HCT116 (cell line): ENCODE data around the gene TNFRSF14. TPM values are rescaled to one million over a fixed set of nuclear protein-coding genes. Genes with fewer than 3 reads are reported as not detected.

ENCODE experiments used
- ATAC-seq: fragments of 200-7000 bp; cut with Tn5 transposase; 2 replicates; pipeline ENCODE4 v1.9.1; 2020; ENCODE audit warnings: mild to moderate bottlenecking, moderate library complexity
- BruUV-seq: library from RNA; stranded (reverse); fragments of 400-500 nt; replicated peaks from 2 replicates; lab custom pipeline; 2021; lab: Mats Ljungman, UMichigan
- CTCF ChIA-PET: fragments of 300-600 bp; sonication (Branson Sonifier 250); formaldehyde crosslinking; loops from one replicate; lab custom pipeline; 2021; ENCODE audit warnings: antibody characterized with exemption; lab: Charles Lee
- POLR2A ChIA-PET: fragments of 300-600, 350-600 bp; sonication (Branson Sonifier 250); formaldehyde crosslinking; loops from one replicate; lab custom pipeline; 2021; ENCODE audit warnings: antibody characterized with exemption; lab: Charles Lee
- RAD21 ChIA-PET, 2 experiments: fragments of 300-600 bp; sonication (Branson Sonifier 250); formaldehyde crosslinking; loops; one replicate each; lab custom pipeline; 2023; ENCODE audit warnings: low total read pairs in 2 of 2; ENCODE audit not compliant: uncharacterized antibody in 2 of 2, unreplicated experiment in 2 of 2, low non-redundant PET in 1 of 2; lab: Charles Lee
- DNase-seq: peaks from one replicate; pipeline ENCODE4 v3.0.0-alpha.2; 2010; ENCODE audit warnings: low read depth, low spot score
- H2AFZ ChIP-seq: fragments of 200-600 bp; shearing (Covaris generic), sonication (generic); 2 replicates; pipeline ENCODE4 v1.6.1; 2017; ENCODE audit warnings: low read depth, mixed run types, mixed read lengths, antibody characterized with exemption, low read length; ENCODE audit not compliant: poor library complexity, severe bottlenecking
- H3K27ac ChIP-seq: 2 replicates; pipeline ENCODE4 v1.5.1; 2012; ENCODE audit warnings: low read depth, low read length
- H3K27me3 ChIP-seq: fragments of 200-600 bp; sonication (generic); 2 replicates; pipeline ENCODE4 v1.6.1; 2016; ENCODE audit warnings: mixed run types, low read length, mixed read lengths; ENCODE audit not compliant: insufficient read depth
- H3K36me3 ChIP-seq, 2 experiments: fragments of 200-500 bp in 1 of 2; fragments of 200-600 bp in 1 of 2; sonication (Bioruptor generic) in 1 of 2; sonication (generic) in 1 of 2; 2 replicates each; pipeline versions ENCODE4 v1.5.1 to v1.6.1; 2014 to 2016; ENCODE audit warnings: low read length in 2 of 2, inconsistent platforms in 1 of 2, mixed read lengths in 1 of 2, mixed run types in 1 of 2; ENCODE audit not compliant: insufficient read depth in 2 of 2, control insufficient read depth in 1 of 2
- H3K4me1 ChIP-seq, 2 experiments: fragments of 200-600 bp in 1 of 2; sonication (generic) in 1 of 2; 2 replicates each; pipeline versions ENCODE4 v1.5.1 to v1.6.1; 2012 to 2017; ENCODE audit warnings: low read length in 2 of 2, inconsistent platforms in 1 of 2, mild to moderate bottlenecking in 1 of 2, mixed read lengths in 1 of 2, mixed run types in 1 of 2, moderate library complexity in 1 of 2; ENCODE audit not compliant: insufficient read depth in 2 of 2, control insufficient read depth in 1 of 2
- H3K4me2 ChIP-seq: fragments of 200-600 bp; sonication (generic); 2 replicates; pipeline ENCODE4 v1.6.1; 2017; ENCODE audit warnings: mixed run types, low read length, mixed read lengths
- H3K4me3 ChIP-seq, 2 experiments: fragments of 200-600 bp in 1 of 2; sonication (generic) in 1 of 2; replicated peaks in 1 of 2; 2 replicates each; pipeline ENCODE4 v1.5.1; 2011 to 2016; ENCODE audit warnings: low read length in 2 of 2, control low read depth in 1 of 2, low read depth in 1 of 2, mild to moderate bottlenecking in 1 of 2, mixed read lengths in 1 of 2, mixed run types in 1 of 2
- H3K79me2 ChIP-seq: fragments of 200-600 bp; sonication (generic); 2 replicates; pipeline ENCODE4 v1.6.1; 2017; ENCODE audit warnings: mild to moderate bottlenecking, mixed run types, low read length, moderate library complexity, mixed read lengths; ENCODE audit not compliant: insufficient read depth
- H3K9ac ChIP-seq: fragments of 200-600 bp; sonication (generic); 2 replicates; pipeline ENCODE4 v1.6.1; 2016; ENCODE audit warnings: low read length, mixed read lengths
- H3K9me2 ChIP-seq: fragments of 200-600 bp; sonication (generic), shearing (Covaris generic); 2 replicates; pipeline ENCODE4 v1.6.1; 2017; ENCODE audit warnings: mixed run types, mild to moderate bottlenecking, moderate library complexity; ENCODE audit not compliant: insufficient read depth
- H3K9me3 ChIP-seq, 2 experiments: fragments of 200-500 bp in 1 of 2; fragments of 200-600 bp in 1 of 2; sonication (Bioruptor generic) in 1 of 2; sonication (generic) in 1 of 2; 2 replicates each; pipeline ENCODE4 v1.6.1; 2014 to 2017; ENCODE audit warnings: low read length in 2 of 2, mixed read lengths in 2 of 2, inconsistent platforms in 1 of 2, low read depth in 1 of 2, mild to moderate bottlenecking in 1 of 2, mixed run types in 1 of 2, moderate library complexity in 1 of 2; ENCODE audit not compliant: control insufficient read depth in 1 of 2, insufficient read depth in 1 of 2
- H4K20me1 ChIP-seq: fragments of 200-600 bp; sonication (generic), shearing (Covaris generic); 2 replicates; pipeline ENCODE4 v1.6.1; 2017; ENCODE audit warnings: mixed run types, mild to moderate bottlenecking, moderate library complexity; ENCODE audit not compliant: insufficient read depth
- CEBPB ChIP-seq: IDR thresholded peaks from 2 replicates; pipeline ENCODE4 v1.6.1; 2012; ENCODE audit warnings: low read depth
- CTCF ChIP-seq, 3 experiments: fragments of 200-600 bp in 1 of 3; sonication (generic) in 1 of 3; IDR thresholded peaks in 2 of 3; conservative IDR thresholded peaks in 1 of 3; 2 replicates each; pipeline ENCODE4 v1.5.1; 2012 to 2017; ENCODE audit warnings: low read depth in 2 of 3, low read length in 2 of 3, antibody characterized with exemption in 1 of 3, borderline replicate concordance in 1 of 3, control low read depth in 1 of 3, mild to moderate bottlenecking in 1 of 3, mixed read lengths in 1 of 3, mixed run types in 1 of 3, moderate library complexity in 1 of 3; ENCODE audit not compliant: insufficient read depth in 1 of 3
- EZH2phosphoT487 ChIP-seq: fragments of 200-600 bp; IDR thresholded peaks from 2 replicates; pipeline ENCODE4 v1.6.1; 2018; ENCODE audit warnings: antibody characterized with exemption, borderline replicate concordance
- RAD21 ChIP-seq: IDR thresholded peaks from 2 replicates; pipeline ENCODE4 v1.6.1; 2012; ENCODE audit warnings: low read depth, mild to moderate bottlenecking
- REST ChIP-seq: IDR thresholded peaks from 2 replicates; pipeline ENCODE4 v1.6.1; 2012; ENCODE audit warnings: low read depth
- TCF7L2 ChIP-seq: IDR thresholded peaks from 2 replicates; pipeline ENCODE4 v1.7.0; 2011; ENCODE audit warnings: borderline replicate concordance, inconsistent platforms; ENCODE audit not compliant: insufficient read depth, insufficient read length; ENCODE audit errors: extremely low read depth
- YY1 ChIP-seq: IDR thresholded peaks from 2 replicates; pipeline ENCODE4 v1.6.1; 2011; ENCODE audit warnings: low read length, low read depth, moderate library complexity, mild to moderate bottlenecking; ENCODE audit not compliant: insufficient replicate concordance; ENCODE audit errors: extremely low read depth
- ZFX ChIP-seq: fragments of 450-650 bp; IDR thresholded peaks from 2 replicates; pipeline ENCODE4 v1.6.1; 2017
- intact Hi-C: fragments of 100-400 bp; cut with micrococcal nuclease; formaldehyde crosslinking; loops from 2 replicates; pipeline ENCODE4 v1.10.0; 2022
- total RNA-seq: library from RNA; stranded (reverse); gene quantifications from one replicate; pipeline ENCODE4 v1.2.1, GENCODE V29; 2021; ENCODE audit not compliant: unreplicated experiment

TNFRSF14 gene
- total RNA-seq, 1 experiment from 2014 or later = 0.66 TPM

- intact Hi-C loops = no loop called here
- peak; percentile 80 for ATAC-seq
- no TSS peak for BruUV-seq
- CTCF ChIA-PET = no interaction called here
- H3K79me2 ChIP-seq = no peaks in the 10 kb centered on the region
- no peaks in the 10 kb centered on the region for H3K36me3 ChIP-seq
- DNase-seq = no peak
- no peaks in the 10 kb centered on the region for H3K9me3 ChIP-seq
- H2AFZ ChIP-seq = no peak overlapping the region
- H3K4me3 ChIP-seq = no peak overlapping the region
- H3K9me2 ChIP-seq = no peaks in the 10 kb centered on the region
- TF ChIP-seq CTCF (IDR thresholded peaks at IDR 0.05 in 2 of 3, conservative IDR thresholded peaks at IDR 0.05 in 1 of 3; ENCODE audit: borderline replicate concordance in 1 of 3, insufficient read depth in 1 of 3, low read depth in 2 of 3, low read length in 2 of 3) (peak in 2 of 3 experiments; percentile 58 to 74; a peak in 4 of 6 replicates), EZH2phosphoT487 (no peak)
- H4K20me1 ChIP-seq = no peaks in the 10 kb centered on the region
- H3K4me1 ChIP-seq = no peaks in the 10 kb centered on the region
- H3K27me3 ChIP-seq = no peaks in the 10 kb centered on the region
- H3K9ac ChIP-seq = no peak overlapping the region
- POLR2A ChIA-PET = no interaction called here
- H3K4me2 ChIP-seq = no peak overlapping the region
- RAD21 ChIA-PET = interaction anchor here in 1 of 2 experiments (0.6 kb wide), 1 partner anchor 16 kb away, joined by 5 read pairs; no protein-coding TSS in a partner anchor
- H3K27ac ChIP-seq = no peak overlapping the region
These were observed 6.0 kb downstream of the TNFRSF14 start for GRCh38 chr1:2561898-2562895.

- H3K36me3 ChIP-seq = no peaks in the 10 kb centered on the region
- H3K4me1 ChIP-seq = no peaks in the 10 kb centered on the region
- RAD21 ChIA-PET = no interaction called here
- BruUV-seq = no TSS peak
- H3K79me2 ChIP-seq = no peaks in the 10 kb centered on the region
- no peak overlapping the region for H2AFZ ChIP-seq
- POLR2A ChIA-PET = no interaction called here
- DNase-seq (no peak), ATAC-seq (no peak)
- no peaks in the 10 kb centered on the region for H4K20me1 ChIP-seq
- no peak overlapping the region for H3K9ac ChIP-seq
- CTCF ChIA-PET = interaction anchor here (0.6 kb wide), 1 partner anchor 8 kb away, joined by 3 read pairs; no protein-coding TSS in a partner anchor
- H3K27me3 ChIP-seq = no peaks in the 10 kb centered on the region
- no peaks in the 10 kb centered on the region for H3K9me2 ChIP-seq
- no peaks in the 10 kb centered on the region for H3K9me3 ChIP-seq
- no peak overlapping the region for H3K4me2 ChIP-seq
- intact Hi-C loops = no loop called here
- no peak overlapping the region for H3K27ac ChIP-seq
- no peak overlapping the region for H3K4me3 ChIP-seq
- TF ChIP-seq ZFX (no peak), CEBPB (no peak), RAD21 (no peak), TCF7L2 (no peak), REST (no peak), YY1 (no peak)
These were observed 7.0 kb downstream of the TNFRSF14 start for GRCh38 chr1:2563205-2563604.
